ENCODE results near the gene INS. TPM values are rescaled to one million over a fixed set of nuclear protein-coding genes. Genes with fewer than 3 reads are reported as not detected.

The INS gene
- total RNA-seq, 4 donors from 2014 or later = not detected

- Histone ChIP-seq H3K27me3 (peaks cover 88% of the 10 kb centered on the region), H3K27ac (no peak overlapping the region), H3K36me3 (no peaks in the 10 kb centered on the region), H3K4me1 (no peaks in the 10 kb centered on the region), H3K9me3 (no peaks in the 10 kb centered on the region), H3K4me3 (no peak overlapping the region)
- no peak for TF ChIP-seq POLR2AphosphoS5 (IDR thresholded peaks at IDR 0.05)
- no peak for TF ChIP-seq EP300 (IDR thresholded peaks at IDR 0.05)
- TF ChIP-seq CTCF (IDR thresholded peaks at IDR 0.05) = no peak
- TF ChIP-seq POLR2A (IDR thresholded peaks at IDR 0.05) = no peak
- WGBS, 2 donors (ENCODE audit: low coverage in 1 of 2) = 77 to 90% methylated on average over 12 to 15 of the region's 28 CpGs
- no peak for ATAC-seq
Observed at GRCh38 chr11:2131371-2132236, 29.4 kb downstream of the INS start.

- peaks cover 81% of the 10 kb centered on the region for H3K27me3 ChIP-seq
- WGBS, 2 donors (ENCODE audit: low coverage in 1 of 2) = 68% methylated on average over 6 of the region's 18 CpGs; no CpG with 5 or more reads in 1 of the 2 donors
Observed at GRCh38 chr11:2130881-2131352, 30.1 kb downstream of the INS start.

GRCh38 chr11:2129699-2130366, 31.2 kb downstream of the INS start:
- Histone ChIP-seq H3K27ac (no peak overlapping the region), H3K27me3 (peaks cover 70% of the 10 kb centered on the region)
- no CpG with 5 or more reads among the region's 25 CpGs for WGBS, 2 donors (ENCODE audit: low coverage in 1 of 2)

More at GRCh38 chr11:2130881-2131352, 30.1 kb downstream of the INS start:
- Histone ChIP-seq H3K9me3 (no peaks in the 10 kb centered on the region), H3K4me3 (no peak overlapping the region), H3K4me1 (no peaks in the 10 kb centered on the region), H3K36me3 (no peaks in the 10 kb centered on the region), H3K27ac (no peak overlapping the region)
- no peak for ATAC-seq
- TF ChIP-seq EP300 (IDR thresholded peaks at IDR 0.05) (no peak), POLR2A (IDR thresholded peaks at IDR 0.05) (no peak), POLR2AphosphoS5 (IDR thresholded peaks at IDR 0.05) (no peak), CTCF (IDR thresholded peaks at IDR 0.05) (no peak)

GRCh38 chr11:2129308-2129698, 31.7 kb downstream of the INS start:
- Histone ChIP-seq H3K9me3 (no peaks in the 10 kb centered on the region), H3K27ac (no peak overlapping the region), H3K4me1 (no peaks in the 10 kb centered on the region), H3K36me3 (no peaks in the 10 kb centered on the region), H3K4me3 (no peak overlapping the region), H3K27me3 (peaks cover 69% of the 10 kb centered on the region)
- ATAC-seq = no peak
- WGBS, 2 donors (ENCODE audit: low coverage in 1 of 2) = 79 to 85% methylated on average over 4 to 9 of the region's 17 CpGs
- no peak for TF ChIP-seq POLR2AphosphoS5 (IDR thresholded peaks at IDR 0.05)
- TF ChIP-seq POLR2A (IDR thresholded peaks at IDR 0.05) = no peak
- TF ChIP-seq CTCF (IDR thresholded peaks at IDR 0.05) = no peak
- no peak for TF ChIP-seq EP300 (IDR thresholded peaks at IDR 0.05)

More at GRCh38 chr11:2129699-2130366, 31.2 kb downstream of the INS start:
- TF ChIP-seq POLR2A (IDR thresholded peaks at IDR 0.05) (no peak), EP300 (IDR thresholded peaks at IDR 0.05) (no peak), POLR2AphosphoS5 (IDR thresholded peaks at IDR 0.05) (no peak), CTCF (IDR thresholded peaks at IDR 0.05) (no peak)
- no peak for ATAC-seq
- Histone ChIP-seq H3K9me3 (no peaks in the 10 kb centered on the region), H3K36me3 (no peaks in the 10 kb centered on the region), H3K4me3 (no peak overlapping the region), H3K4me1 (no peaks in the 10 kb centered on the region)
